GM12878 (cell line): ENCODE results near the gene MT1G. TPM values are rescaled to one million over a fixed set of nuclear protein-coding genes. Genes with fewer than 3 reads are reported as not detected.

Experiments
- ATAC-seq: fragments of 200-7000 bp; cut with Tn5 transposase; 3 replicates; pipeline ENCODE4 v1.9.1; 2020; ENCODE audit warnings: mild to moderate bottlenecking, moderate library complexity
- BruUV-seq: library from RNA; stranded (reverse); fragments of 400-500 nt; replicated peaks from 2 replicates; lab custom pipeline; 2021; lab: Mats Ljungman, UMichigan
- CTCF ChIA-PET: fragments of 300-600 bp; sonication (Branson Sonifier 250); formaldehyde crosslinking; extraction: SDS; loops from one replicate; lab custom pipeline; 2021; ENCODE audit warnings: inconsistent platforms; lab: Yijun Ruan, JAX
- POLR2A ChIA-PET: fragments of 350-600 bp; formaldehyde crosslinking; extraction: SDS; loops from one replicate; lab custom pipeline; 2021; ENCODE audit warnings: inconsistent platforms; lab: Charles Lee
- RAD21 ChIA-PET: fragments of 300-600 bp; sonication (Branson Sonifier 250); formaldehyde crosslinking; loops from one replicate; lab custom pipeline; 2023; ENCODE audit warnings: antibody characterized with exemption; ENCODE audit not compliant: unreplicated experiment; lab: Charles Lee
- SMC1A ChIA-PET: fragments of 300-600 bp; sonication (Branson Sonifier 250); formaldehyde crosslinking; loops from one replicate; lab custom pipeline; 2023; ENCODE audit not compliant: unreplicated experiment, uncharacterized antibody; lab: Charles Lee
- DNase-seq: peaks from one replicate; pipeline ENCODE4 v3.0.0-alpha.2; 2011; ENCODE audit warnings: low read depth, low spot score
- FAIRE-seq: peaks from 3 replicates; lab custom pipeline; 2011; peaks lifted over from hg19 to GRCh38; lab: Jason Lieb, UNC
- H2AFZ ChIP-seq: 2 replicates; pipeline ENCODE4 v1.6.0; 2011; ENCODE audit warnings: low read depth, low read length, control low read depth; ENCODE audit not compliant: control insufficient read depth
- H3K27ac ChIP-seq: 2 replicates; pipeline ENCODE4 v1.5.1; 2011; ENCODE audit warnings: control low read depth; ENCODE audit not compliant: control insufficient read depth, insufficient read depth
- H3K27me3 ChIP-seq, 2 experiments: replicated peaks in 1 of 2; 2 replicates each; pipeline versions ENCODE4 v1.6.0 to v1.6.1; 2011; ENCODE audit warnings: low read length in 1 of 2; ENCODE audit not compliant: control insufficient read depth in 2 of 2, insufficient read depth in 2 of 2
- H3K36me3 ChIP-seq, 2 experiments: 2 replicates each; pipeline ENCODE4 v1.5.1; 2011; ENCODE audit warnings: low read length in 1 of 2; ENCODE audit not compliant: control insufficient read depth in 2 of 2, insufficient read depth in 2 of 2
- H3K4me1 ChIP-seq: 2 replicates; pipeline ENCODE4 v1.6.1; 2011; ENCODE audit warnings: mild to moderate bottlenecking, low read length, moderate library complexity, mixed read lengths; ENCODE audit not compliant: control insufficient read depth, insufficient read depth
- H3K4me2 ChIP-seq: 2 replicates; pipeline ENCODE4 v1.6.0; 2011; ENCODE audit warnings: control low read depth; ENCODE audit not compliant: control insufficient read depth, insufficient read depth
- H3K4me3 ChIP-seq: fragments of 200-600 bp; sonication (generic); 2 replicates; pipeline ENCODE4 v1.5.1; 2016
- H3K79me2 ChIP-seq: 2 replicates; pipeline ENCODE4 v1.6.0; 2011; ENCODE audit warnings: low read length; ENCODE audit not compliant: control insufficient read depth, insufficient read depth
- H3K9ac ChIP-seq: 2 replicates; pipeline ENCODE4 v1.8.0; 2011; ENCODE audit warnings: low read length, control low read depth, mixed read lengths; ENCODE audit not compliant: control insufficient read depth, insufficient read depth
- H3K9me3 ChIP-seq: replicated peaks from 3 replicates; pipeline ENCODE4 v1.5.1; 2011; ENCODE audit warnings: mild to moderate bottlenecking, low read length; ENCODE audit not compliant: control insufficient read depth, insufficient read depth
- H4K20me1 ChIP-seq: 2 replicates; pipeline ENCODE4 v1.6.0; 2011; ENCODE audit not compliant: control insufficient read depth, insufficient read depth
- BMI1 ChIP-seq: fragments of 450-650 bp; IDR thresholded peaks from 2 replicates; pipeline ENCODE4 v1.6.1; 2016; ENCODE audit warnings: mild to moderate bottlenecking, moderate library complexity, borderline replicate concordance
- FOS ChIP-seq: IDR thresholded peaks from 3 replicates; pipeline ENCODE4 v1.6.1; 2011; ENCODE audit warnings: borderline replicate concordance; ENCODE audit not compliant: insufficient read length; ENCODE audit errors: extremely low read depth
- HCFC1 ChIP-seq: fragments of 150-350 bp; IDR thresholded peaks from 2 replicates; pipeline ENCODE4 v1.6.1; 2014; ENCODE audit warnings: low read length
- HDGF ChIP-seq: fragments of 450-650 bp; IDR thresholded peaks from 2 replicates; pipeline ENCODE4 v1.6.1; 2016; ENCODE audit warnings: antibody characterized with exemption
- JUND ChIP-seq: IDR thresholded peaks from 2 replicates; pipeline ENCODE4 v1.6.1; 2012; ENCODE audit warnings: low read depth, mild to moderate bottlenecking, low read length, improper control_type of control experiment, moderate library complexity
- SP1 ChIP-seq: IDR thresholded peaks from one replicate; pipeline ENCODE4 v1.6.1; 2011; ENCODE audit warnings: low read depth, low read length
- SPI1 ChIP-seq: IDR thresholded peaks from 2 replicates; pipeline ENCODE4 v1.6.1; 2011; ENCODE audit warnings: low read depth, mild to moderate bottlenecking, low read length, moderate library complexity, borderline replicate concordance; ENCODE audit not compliant: insufficient read depth
- TARDBP ChIP-seq: IDR thresholded peaks from 2 replicates; pipeline ENCODE4 v1.6.1; 2016; ENCODE audit warnings: borderline replicate concordance
- TCF7 ChIP-seq: IDR thresholded peaks from 2 replicates; pipeline ENCODE4 v1.6.1; 2014; ENCODE audit warnings: antibody characterized with exemption, borderline replicate concordance
- WRNIP1 ChIP-seq: IDR thresholded peaks from 2 replicates; pipeline ENCODE4 v1.6.1; 2011; ENCODE audit warnings: low read depth, low read length, improper control_type of control experiment, borderline replicate concordance
- ZNF24 ChIP-seq: fragments of 450-650 bp; IDR thresholded peaks from 2 replicates; pipeline ENCODE4 v1.6.1; 2017; ENCODE audit warnings: antibody characterized with exemption, mild to moderate bottlenecking
- ZNF622 ChIP-seq: fragments of 450-650 bp; IDR thresholded peaks from 2 replicates; pipeline ENCODE4 v1.6.1; 2017; ENCODE audit warnings: mild to moderate bottlenecking, inconsistent platforms
- WGBS: methylation state at CpG from one replicate; pipeline ENCODE4 v1.1.6; 2016; ENCODE audit warnings: low lambda C conversion rate; ENCODE audit not compliant: insufficient replicate concordance, insufficient coverage; ENCODE audit errors: missing lambda C conversion rate; 5-methylcytosine and 5-hydroxymethylcytosine counted together
- in situ Hi-C: fragments of 300-500 bp; cut with MboI; formaldehyde crosslinking; loops from 9 replicates; pipeline ENCODE4 v1.14.3; 2018; ENCODE audit warnings: mixed read lengths
- intact Hi-C: fragments of 100-400 bp; cut with micrococcal nuclease; formaldehyde crosslinking; loops from one replicate; pipeline ENCODE4 v1.14.2; 2022; ENCODE audit not compliant: unreplicated experiment
- polyA plus RNA-seq, 11 experiments: library from polyadenylated mRNA; depleted of rRNA in 4 of 11; unstranded in 6 of 11; stranded (reverse) in 5 of 11; fragments of >200 nt; fragmentation: Nextera tagmentation in 4 of 11; fragmentation: Illumina TruSeq in 1 of 11; extraction: Ambion mirVana in 4 of 11; extraction: Trizol in 1 of 11; gene quantifications; 1 replicate in 1 of 11; 2 replicates in 10 of 11; pipeline versions ENCODE4 v1.2.1 to v1.2.3, GENCODE V29; 2011 to 2016; ENCODE audit warnings: inconsistent platforms in 2 of 11, missing spikeins in 2 of 11, low read depth in 1 of 11
- total RNA-seq, 4 experiments: library from RNA; depleted of rRNA in 3 of 4; stranded (reverse); fragments of >200 nt in 3 of 4; fragmentation: Illumina TruSeq in 1 of 4; extraction: Trizol in 1 of 4; gene quantifications; 2 replicates each; pipeline versions ENCODE4 v1.2.1 to v1.2.3, GENCODE V29; 2013 to 2021

Gene MT1G
- total and polyA plus RNA-seq, 10 of the 15 experiments (the other 5 are each of a cell fraction or from before 2014, with no cell fraction given), result 1.2 to 9.1 (median 4.6) TPM

DNA sequence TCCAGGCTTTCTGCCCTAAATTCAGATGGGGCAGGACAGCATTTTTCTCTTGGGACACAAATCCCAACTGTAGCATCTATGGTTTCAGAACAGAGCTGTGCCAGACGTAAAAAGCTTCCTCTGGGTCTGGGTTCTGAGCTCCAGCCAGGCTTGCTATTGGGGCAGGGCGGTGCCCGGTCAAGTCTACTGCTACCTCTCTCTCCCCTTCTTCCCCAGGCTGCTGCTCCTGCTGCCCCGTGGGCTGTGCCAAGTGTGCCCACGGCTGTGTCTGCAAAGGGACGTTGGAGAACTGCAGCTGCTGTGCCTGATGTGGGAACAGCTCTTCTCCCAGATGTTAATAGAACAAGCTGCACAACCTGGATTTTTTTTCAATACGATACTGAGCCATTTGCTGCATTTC is 34.3 kb downstream of the MT1G start:
- no TSS peak for BruUV-seq
- H3K4me1 ChIP-seq, result peaks cover 15% of the 10 kb centered on the region
- WGBS, result 23% methylated on average over 6 of the region's 7 CpGs
- in situ Hi-C loops (no loop called here), intact Hi-C loops (no loop called here)
- no peak for TF ChIP-seq SP1
- no peak for TF ChIP-seq SPI1
- TF ChIP-seq ZNF24, result no peak
- no peak for TF ChIP-seq BMI1
- no peak for TF ChIP-seq ZNF622
- TF ChIP-seq FOS, result no peak
- no peak for TF ChIP-seq WRNIP1
- TF ChIP-seq HCFC1, result no peak
- TF ChIP-seq TARDBP, result no peak
- no peak for TF ChIP-seq HDGF
- no peak for TF ChIP-seq TCF7
- TF ChIP-seq JUND, result no peak
- H3K9me3 ChIP-seq, result no peaks in the 10 kb centered on the region
- FAIRE-seq, result no peak
- no peak overlapping the region for H3K4me3 ChIP-seq
- peaks cover 20 to 24% of the 10 kb centered on the region in 2 experiments for H3K27me3 ChIP-seq
- no peak for ATAC-seq
- no peaks in the 10 kb centered on the region for H4K20me1 ChIP-seq
- no peak overlapping the region for H3K4me2 ChIP-seq
- ChIA-PET CTCF (no interaction called here), SMC1A (interaction anchor here (1.2 kb wide), 1 partner anchor 10 kb away, joined by 4 read pairs; no protein-coding TSS in a partner anchor), RAD21 (interaction anchor here (1.7 kb wide), 1 partner anchor 9 kb away, joined by 5 read pairs; no protein-coding TSS in a partner anchor), POLR2A (no interaction called here)
- H3K79me2 ChIP-seq, result no peaks in the 10 kb centered on the region
- no peak overlapping the region for H2AFZ ChIP-seq
- no peak overlapping the region for H3K9ac ChIP-seq
- no peaks in the 10 kb centered on the region for H3K36me3 ChIP-seq
- H3K27ac ChIP-seq, result no peak overlapping the region
- no peak for DNase-seq
